Cardiac muscle cell (in vitro differentiated cells and primary cell): ENCODE data around the gene TMEM37. TPM values are rescaled to one million over a fixed set of nuclear protein-coding genes. Genes with fewer than 3 reads are reported as not detected.

ENCODE experiments used
- DNase-seq, 2 donors: peaks; one replicate each; pipeline versions ENCODE4 v3.0.0 to v3.0.0-alpha.2; 2010 to 2017; ENCODE audit warnings: low read depth in 1 of 2, low spot score in 1 of 2
- H3K27ac ChIP-seq: fragments of 200-600 bp; sonication (generic); 2 replicates; pipeline ENCODE4 v1.5.1; 2016
- H3K27me3 ChIP-seq: fragments of 200-600 bp; sonication (generic); 2 replicates; pipeline ENCODE4 v1.6.0; 2016; ENCODE audit warnings: control low read depth
- H3K36me3 ChIP-seq: fragments of 200-600 bp; sonication (generic); 2 replicates; pipeline ENCODE4 v1.5.1; 2016; ENCODE audit warnings: control low read depth
- H3K4me1 ChIP-seq: fragments of 200-600 bp; sonication (generic); 2 replicates; pipeline ENCODE4 v1.8.1; 2017; ENCODE audit warnings: low read depth, mild to moderate bottlenecking, mixed run types
- H3K4me3 ChIP-seq: fragments of 200-600 bp; sonication (generic); 2 replicates; pipeline ENCODE4 v1.5.1; 2016; ENCODE audit warnings: mild to moderate bottlenecking
- H3K9me3 ChIP-seq: fragments of 200-600 bp; sonication (generic); 2 replicates; pipeline ENCODE4 v1.5.1; 2017; ENCODE audit warnings: low read depth, mild to moderate bottlenecking, control low read depth
- polyA plus RNA-seq: library from polyadenylated mRNA; unstranded; fragments of >200 nt; fragmentation: Nextera tagmentation; extraction: Ambion mirVana; gene quantifications from 2 replicates; pipeline ENCODE4 v1.2.1, GENCODE V29; 2016
- total RNA-seq: library from RNA; depleted of rRNA; stranded (reverse); fragments of >200 nt; gene quantifications from 2 replicates; pipeline ENCODE4 v1.2.3, GENCODE V29; 2016
- TF ChIP-seq, protein P1 (sequence below): IDR thresholded peaks from 2 replicates; pipeline ENCODE4 v1.5.1; 2012; ENCODE audit warnings: low read depth, mild to moderate bottlenecking, low read length

Gene TMEM37
- total and polyA plus RNA-seq, 2 experiments from 2014 or later = 2.1 to 4.3 TPM

DNA sequence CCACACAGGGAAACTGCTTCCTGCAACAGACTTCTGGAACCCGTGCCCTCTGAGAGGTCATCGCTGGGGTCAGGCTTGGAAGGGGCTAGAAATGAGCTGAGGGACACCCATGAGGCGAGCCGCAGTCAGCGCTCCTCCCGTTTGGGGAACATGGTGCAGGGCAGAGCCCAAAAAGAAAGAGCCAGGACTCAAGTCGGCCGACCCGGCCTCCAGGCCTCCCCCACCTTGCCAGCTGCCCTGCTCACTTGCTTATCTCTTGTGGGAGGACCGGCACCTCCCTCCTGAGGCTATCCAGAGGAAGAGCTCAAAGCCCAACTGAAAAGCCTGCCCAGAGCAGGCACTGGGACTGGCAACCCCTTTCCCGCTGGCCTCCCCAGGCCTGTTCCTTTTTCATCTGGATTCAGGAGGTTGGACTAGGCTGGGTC lies 49.1 kb downstream of the TMEM37 start:
- H3K4me1 ChIP-seq = peaks cover 13% of the 10 kb centered on the region
- DNase-seq = peak in 1 of 2 donors; percentile 25

DNA sequence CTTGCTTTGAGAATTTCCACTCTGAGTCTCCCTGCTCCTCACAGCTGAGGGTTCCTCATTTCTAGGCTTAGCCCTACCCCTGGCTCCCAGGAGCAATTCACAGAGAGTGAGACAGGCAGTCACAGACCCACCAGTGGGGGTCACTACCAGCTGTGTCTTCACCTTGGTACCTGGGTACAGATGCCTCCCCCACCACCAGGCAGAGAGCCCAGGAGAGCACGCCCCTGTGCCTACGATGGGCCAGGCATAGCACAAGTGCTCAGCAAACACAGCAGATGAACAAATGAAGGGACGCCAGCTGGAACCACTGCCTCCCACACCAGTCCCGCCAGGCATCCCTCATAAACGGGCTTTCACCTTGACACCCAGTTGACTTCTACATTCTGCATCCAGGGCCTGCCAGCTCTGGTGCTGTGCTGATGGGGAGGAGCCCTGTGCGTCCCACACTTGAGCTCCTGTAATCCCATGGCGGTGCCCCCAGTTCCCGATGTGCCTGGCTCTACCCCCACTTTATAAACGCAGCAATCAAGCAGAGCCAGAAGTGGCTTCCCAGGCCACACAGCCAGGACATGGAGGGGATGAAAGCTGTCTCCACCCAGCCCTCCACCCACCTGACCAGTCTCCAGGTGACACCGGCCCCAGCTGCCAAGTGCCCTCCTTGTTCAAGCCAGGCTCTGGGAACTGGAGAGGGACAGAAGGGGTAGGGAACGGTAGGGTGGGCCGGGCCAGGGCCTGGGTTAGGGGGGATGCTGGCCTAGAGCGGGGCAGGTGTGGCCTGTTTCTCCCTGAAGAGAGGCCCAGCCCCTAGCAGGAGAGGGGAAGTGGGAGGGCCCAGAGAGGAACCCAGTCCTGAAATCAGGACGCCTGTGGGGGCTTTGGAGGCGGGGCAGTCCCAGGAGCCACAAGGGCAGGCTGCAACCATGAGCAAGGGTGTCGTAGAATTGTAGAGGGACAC lies 50.1 kb downstream of the TMEM37 start:
- Histone ChIP-seq H3K4me1 (peaks cover 20% of the 10 kb centered on the region), H3K4me3 (no peak overlapping the region), H3K9me3 (no peaks in the 10 kb centered on the region), H3K27me3 (no peaks in the 10 kb centered on the region), H3K27ac (no peak overlapping the region), H3K36me3 (no peaks in the 10 kb centered on the region)
- TF ChIP-seq, protein P1, sequence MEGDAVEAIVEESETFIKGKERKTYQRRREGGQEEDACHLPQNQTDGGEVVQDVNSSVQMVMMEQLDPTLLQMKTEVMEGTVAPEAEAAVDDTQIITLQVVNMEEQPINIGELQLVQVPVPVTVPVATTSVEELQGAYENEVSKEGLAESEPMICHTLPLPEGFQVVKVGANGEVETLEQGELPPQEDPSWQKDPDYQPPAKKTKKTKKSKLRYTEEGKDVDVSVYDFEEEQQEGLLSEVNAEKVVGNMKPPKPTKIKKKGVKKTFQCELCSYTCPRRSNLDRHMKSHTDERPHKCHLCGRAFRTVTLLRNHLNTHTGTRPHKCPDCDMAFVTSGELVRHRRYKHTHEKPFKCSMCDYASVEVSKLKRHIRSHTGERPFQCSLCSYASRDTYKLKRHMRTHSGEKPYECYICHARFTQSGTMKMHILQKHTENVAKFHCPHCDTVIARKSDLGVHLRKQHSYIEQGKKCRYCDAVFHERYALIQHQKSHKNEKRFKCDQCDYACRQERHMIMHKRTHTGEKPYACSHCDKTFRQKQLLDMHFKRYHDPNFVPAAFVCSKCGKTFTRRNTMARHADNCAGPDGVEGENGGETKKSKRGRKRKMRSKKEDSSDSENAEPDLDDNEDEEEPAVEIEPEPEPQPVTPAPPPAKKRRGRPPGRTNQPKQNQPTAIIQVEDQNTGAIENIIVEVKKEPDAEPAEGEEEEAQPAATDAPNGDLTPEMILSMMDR = no peak
- DNase-seq = no peak

More for the DNA sequence above, 49.1 kb downstream of the TMEM37 start:
- Histone ChIP-seq H3K27me3 (no peaks in the 10 kb centered on the region), H3K36me3 (no peaks in the 10 kb centered on the region), H3K9me3 (no peaks in the 10 kb centered on the region), H3K4me3 (no peak overlapping the region), H3K27ac (no peak overlapping the region)
- TF ChIP-seq, protein P1 = no peak

DNA sequence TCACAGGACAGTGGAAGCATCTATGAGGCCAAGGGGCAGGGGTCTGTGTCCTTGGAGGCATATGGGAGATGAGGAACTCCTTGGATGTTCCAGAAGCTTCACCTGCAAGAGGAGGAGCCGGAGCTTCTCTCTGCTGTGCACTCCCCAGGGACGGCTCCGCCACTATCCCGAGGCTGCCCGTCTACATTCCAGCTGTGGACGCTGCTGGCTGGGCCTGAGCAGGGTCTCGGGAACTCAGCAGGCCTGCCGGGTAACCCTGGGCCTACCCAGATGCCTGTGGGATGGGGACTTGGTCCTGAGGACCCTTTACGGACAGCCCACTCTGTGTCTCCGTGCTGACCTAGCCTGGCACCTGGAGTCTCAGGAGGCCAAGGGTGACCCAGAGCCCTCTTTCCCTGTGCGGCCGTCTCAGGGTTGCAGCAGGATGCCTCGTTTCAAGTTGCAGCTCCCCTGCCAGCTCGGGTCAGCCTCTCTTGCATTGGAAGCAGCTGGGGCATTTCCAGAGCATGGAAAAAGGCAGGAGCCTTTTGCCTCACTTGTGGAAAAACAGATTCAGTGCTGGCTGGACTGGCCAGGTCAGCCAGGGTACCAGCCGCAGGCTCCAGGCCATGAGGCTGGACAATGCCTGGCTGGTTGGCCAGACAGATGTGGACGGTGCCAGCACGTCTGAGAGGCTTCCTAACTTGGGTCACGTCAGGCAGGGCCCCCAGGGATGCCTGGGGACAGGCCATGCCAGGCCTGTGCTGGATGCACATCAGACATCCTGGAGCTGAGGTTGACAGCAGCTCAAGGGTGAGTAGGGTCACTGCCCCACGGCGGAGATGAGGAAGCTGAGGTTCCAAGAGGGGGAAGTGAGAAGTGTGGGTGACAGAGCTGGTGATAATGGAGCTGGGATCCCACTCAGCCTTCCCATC lies 51.1 kb downstream of the TMEM37 start:
- Histone ChIP-seq H3K36me3 (no peaks in the 10 kb centered on the region), H3K4me1 (peaks cover 29% of the 10 kb centered on the region), H3K27me3 (no peaks in the 10 kb centered on the region), H3K4me3 (no peak overlapping the region), H3K27ac (no peak overlapping the region), H3K9me3 (no peaks in the 10 kb centered on the region)
- DNase-seq = no peak
- TF ChIP-seq, protein P1 = no peak

DNA sequence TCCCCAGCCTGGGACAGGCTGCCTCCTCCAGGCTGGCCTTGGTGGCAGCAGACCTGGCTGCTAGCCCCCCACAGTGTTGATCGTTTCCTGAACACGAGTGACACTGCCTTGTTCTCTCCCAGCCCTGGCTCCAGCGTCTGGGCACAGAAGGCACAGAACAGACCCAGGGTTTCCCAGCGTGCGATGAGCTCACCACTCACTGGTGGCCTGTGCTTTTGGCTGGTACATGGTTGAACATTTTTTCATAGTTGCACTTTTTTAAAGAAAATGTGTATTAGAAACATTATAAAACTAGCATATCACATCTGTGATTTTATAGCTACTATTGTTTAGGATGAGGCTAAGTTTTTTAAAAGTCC lies 51.7 kb downstream of the TMEM37 start:
- no peak for DNase-seq
- Histone ChIP-seq H3K27ac (no peak overlapping the region), H3K36me3 (no peaks in the 10 kb centered on the region), H3K27me3 (no peaks in the 10 kb centered on the region), H3K4me3 (no peak overlapping the region), H3K9me3 (no peaks in the 10 kb centered on the region), H3K4me1 (peaks cover 35% of the 10 kb centered on the region)
- TF ChIP-seq, protein P1 = no peak

DNA sequence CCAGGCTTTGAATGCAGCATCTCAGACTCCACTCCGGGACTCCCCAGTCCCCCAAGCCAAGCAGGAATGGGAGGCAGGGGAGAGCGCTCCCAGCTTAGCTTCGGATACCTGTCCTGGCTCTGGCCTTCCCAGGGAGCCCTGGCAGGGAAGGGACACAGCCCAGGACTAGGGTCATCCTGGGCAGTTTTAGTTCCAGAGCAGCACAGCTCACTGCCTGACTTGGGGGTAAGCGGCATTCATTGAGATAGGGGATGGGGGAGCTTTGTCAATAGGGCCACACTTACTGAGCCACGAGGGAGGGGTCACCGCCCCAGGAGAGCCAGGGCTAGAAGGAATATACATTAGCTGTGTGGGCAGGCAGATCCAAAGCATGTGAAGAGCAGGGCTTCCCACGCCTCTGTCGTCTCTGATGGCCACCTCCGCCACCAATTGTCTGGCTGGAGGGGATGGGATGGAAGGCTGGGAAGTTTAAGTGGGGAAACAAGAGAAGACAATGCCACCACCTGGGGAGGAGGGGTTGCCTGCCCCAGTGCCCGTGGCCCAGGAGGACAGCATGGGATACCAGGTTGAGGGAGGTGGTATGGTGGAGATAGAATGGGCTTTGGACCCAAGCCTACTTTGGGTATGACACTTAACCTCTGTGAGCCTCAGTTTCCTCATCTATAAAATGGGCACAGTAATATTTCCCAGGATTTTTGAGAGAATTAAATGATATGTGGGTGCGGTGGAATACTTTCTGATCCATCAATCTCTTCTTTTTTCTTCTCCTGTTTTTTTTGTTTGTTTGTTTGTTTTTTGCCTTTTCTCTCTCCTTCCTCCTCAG lies 52.5 kb downstream of the TMEM37 start:
- DNase-seq = no peak
- Histone ChIP-seq H3K9me3 (no peaks in the 10 kb centered on the region), H3K4me1 (peaks cover 35% of the 10 kb centered on the region), H3K27me3 (no peaks in the 10 kb centered on the region), H3K27ac (no peak overlapping the region), H3K36me3 (no peaks in the 10 kb centered on the region), H3K4me3 (no peak overlapping the region)
- TF ChIP-seq, protein P1 = no peak
